NT2/D1 (cell line): ENCODE results near the gene CAMTA1.

ENCODE experiments used
- SUZ12 ChIP-seq: IDR thresholded peaks from 2 replicates; pipeline ENCODE4 v1.6.1; 2011; ENCODE audit not compliant: insufficient read length, insufficient read depth; ENCODE audit errors: extremely low read depth
- YY1 ChIP-seq: IDR thresholded peaks from 2 replicates; pipeline ENCODE4 v1.6.1; 2011; ENCODE audit not compliant: insufficient read length, insufficient read depth
- ZNF274 ChIP-seq: IDR thresholded peaks from 2 replicates; pipeline ENCODE4 v1.6.1; 2011; ENCODE audit warnings: mild to moderate bottlenecking, low read depth, low read length

DNA sequence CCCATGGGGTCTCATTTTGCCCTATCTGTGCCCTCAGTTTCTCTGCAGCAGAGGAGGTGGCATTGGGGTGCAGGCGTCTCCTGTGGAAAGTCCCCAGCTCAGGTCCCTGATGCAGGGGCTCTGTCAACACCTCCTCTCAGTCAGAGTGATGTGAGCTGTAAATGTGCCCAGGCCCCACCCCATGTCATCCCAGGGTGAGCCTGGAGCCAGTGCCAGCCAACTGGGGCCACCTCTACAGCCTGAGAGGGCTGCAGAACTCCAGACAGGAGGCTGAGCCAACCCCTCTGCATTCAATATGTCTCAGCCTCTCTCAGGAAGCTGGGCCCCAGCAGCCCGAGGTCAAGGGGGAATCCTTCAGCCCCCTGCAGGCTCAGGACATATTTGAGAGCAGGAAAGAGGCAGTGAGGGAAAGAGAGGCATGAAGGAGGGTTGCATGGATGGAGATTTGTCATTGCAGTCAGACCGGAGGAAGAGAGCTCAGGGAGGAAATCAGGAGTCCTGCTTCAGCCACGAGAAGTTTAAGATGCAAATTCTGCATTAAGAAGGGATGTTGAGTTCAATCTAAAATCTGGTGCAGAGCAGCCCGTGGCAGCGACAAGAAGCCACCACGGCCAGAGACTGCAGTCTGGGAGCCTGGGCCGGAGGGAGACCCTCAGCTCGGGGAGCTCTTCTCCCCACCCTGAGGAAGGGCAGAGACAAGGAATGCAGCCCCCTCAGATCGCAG is 697.7 kb downstream of the CAMTA1 start:
- TF ChIP-seq ZNF274 (no peak), SUZ12 (no peak), YY1 (no peak)
